Neural cell (in vitro differentiated cells): ENCODE results near the gene MEX3A. TPM values are rescaled to one million over a fixed set of nuclear protein-coding genes. Genes with fewer than 3 reads are reported as not detected.

Experiments used
- H2AFZ ChIP-seq: fragments of 200-600, 300-800 bp; sonication (generic), shearing (Covaris generic); 2 replicates; pipeline ENCODE4 v1.6.0; 2014; ENCODE audit warnings: low read depth, mild to moderate bottlenecking, antibody characterized with exemption, low read length, moderate library complexity
- H3F3A ChIP-seq: fragments of 200-600 bp; shearing (Covaris generic); 2 replicates; pipeline ENCODE4 v1.6.1; 2016; ENCODE audit warnings: mild to moderate bottlenecking, moderate library complexity, mixed read lengths, antibody characterized with exemption, low read length; ENCODE audit not compliant: insufficient read depth, poor library complexity, severe bottlenecking
- H3K27ac ChIP-seq: fragments of 200-600, 300-800 bp; sonication (generic), shearing (Covaris generic); 2 replicates; pipeline ENCODE4 v1.5.1; 2014; ENCODE audit warnings: mild to moderate bottlenecking, low read length, moderate library complexity
- H3K27me3 ChIP-seq: fragments of 300-800, 200-600 bp; sonication (generic), shearing (Covaris generic); 2 replicates; pipeline ENCODE4 v1.6.0; 2014; ENCODE audit warnings: mild to moderate bottlenecking, low read depth, low read length, moderate library complexity; ENCODE audit not compliant: insufficient read depth
- H3K36me3 ChIP-seq: fragments of 300-800, 200-600 bp; sonication (generic), shearing (Covaris generic); 2 replicates; pipeline ENCODE4 v1.5.1; 2014; ENCODE audit warnings: mild to moderate bottlenecking, antibody characterized with exemption, low read length, moderate library complexity; ENCODE audit not compliant: insufficient read depth
- H3K4me2 ChIP-seq: fragments of 300-800, 200-600 bp; sonication (generic), shearing (Covaris generic); 2 replicates; pipeline ENCODE4 v1.6.0; 2014; ENCODE audit warnings: mild to moderate bottlenecking, low read length
- H3K4me3 ChIP-seq: fragments of 300-800, 200-600 bp; sonication (generic), shearing (Covaris generic); 2 replicates; pipeline ENCODE4 v1.5.1; 2014; ENCODE audit warnings: mild to moderate bottlenecking, low read length, moderate library complexity
- H3K79me2 ChIP-seq: fragments of 200-600 bp; shearing (Covaris generic); replicated peaks from 2 replicates; pipeline ENCODE4 v1.6.0; 2014; ENCODE audit warnings: mild to moderate bottlenecking, low read length, moderate library complexity; ENCODE audit not compliant: insufficient read depth
- H3K9ac ChIP-seq: fragments of 300-800, 200-600 bp; sonication (generic), shearing (Covaris generic); 2 replicates; pipeline ENCODE4 v1.6.1; 2016; ENCODE audit warnings: mild to moderate bottlenecking, low read length, mixed read lengths
- H3K9me2 ChIP-seq: fragments of 200-600 bp; shearing (Covaris generic); 2 replicates; pipeline ENCODE4 v1.6.1; 2016; ENCODE audit warnings: mild to moderate bottlenecking, low read length, mixed read lengths; ENCODE audit not compliant: insufficient read depth
- H3K9me3 ChIP-seq: fragments of 200-600, 300-800 bp; sonication (generic), shearing (Covaris generic); 2 replicates; pipeline ENCODE4 v1.6.1; 2016; ENCODE audit warnings: mild to moderate bottlenecking, mixed run types, low read length, moderate library complexity, mixed read lengths
- H4K20me1 ChIP-seq: fragments of 200-600 bp; shearing (Covaris generic); 2 replicates; pipeline ENCODE4 v1.6.1; 2016; ENCODE audit warnings: mild to moderate bottlenecking, mixed run types; ENCODE audit not compliant: insufficient read depth
- CTCF ChIP-seq: fragments of 450-650 bp; IDR thresholded peaks from 2 replicates; pipeline ENCODE4 v1.5.1; 2014; ENCODE audit warnings: antibody characterized with exemption, mild to moderate bottlenecking, moderate library complexity; ENCODE audit not compliant: poor library complexity, severe bottlenecking
- EP300 ChIP-seq: fragments of 450-650 bp; conservative IDR thresholded peaks from 2 replicates; pipeline ENCODE4 v1.6.1; 2014; ENCODE audit warnings: antibody characterized with exemption, mild to moderate bottlenecking, moderate library complexity; ENCODE audit not compliant: poor library complexity, severe bottlenecking
- EZH2 ChIP-seq: fragments of 200-600, 300-800 bp; shearing (Covaris generic), sonication (generic); IDR thresholded peaks from 2 replicates; pipeline ENCODE4 v1.6.1; 2014; ENCODE audit warnings: antibody characterized with exemption, low read length, borderline replicate concordance, mild to moderate bottlenecking; ENCODE audit not compliant: insufficient read depth, poor library complexity, severe bottlenecking
- MXI1 ChIP-seq: fragments of 450-650 bp; conservative IDR thresholded peaks from 2 replicates; pipeline ENCODE4 v1.6.1; 2014; ENCODE audit warnings: antibody characterized with exemption, mild to moderate bottlenecking; ENCODE audit not compliant: poor library complexity, severe bottlenecking
- POLR2AphosphoS5 ChIP-seq: IDR thresholded peaks from 2 replicates; pipeline ENCODE4 v1.6.1; 2012
- RAD21 ChIP-seq: fragments of 450-650 bp; conservative IDR thresholded peaks from 2 replicates; pipeline ENCODE4 v1.6.1; 2014; ENCODE audit warnings: antibody characterized with exemption, mild to moderate bottlenecking, moderate library complexity
- REST ChIP-seq: IDR thresholded peaks from 2 replicates; pipeline ENCODE4 v1.6.1; 2012; ENCODE audit warnings: borderline replicate concordance
- SMC3 ChIP-seq: fragments of 450-650 bp; conservative IDR thresholded peaks from 2 replicates; pipeline ENCODE4 v1.6.1; 2014; ENCODE audit warnings: antibody characterized with exemption, mild to moderate bottlenecking, moderate library complexity; ENCODE audit not compliant: poor library complexity
- TAF1 ChIP-seq: IDR thresholded peaks from 2 replicates; pipeline ENCODE4 v1.6.1; 2012; ENCODE audit warnings: low read depth
- polyA plus RNA-seq: library from polyadenylated mRNA; depleted of rRNA; stranded (reverse); fragments of >200 nt; gene quantifications from 2 replicates; pipeline ENCODE4 v1.2.3, GENCODE V29; 2014

Gene MEX3A
- polyA plus RNA-seq, 1 donor from 2014 or later = 39.8 TPM

- no peaks in the 10 kb centered on the region for H3K9me2 ChIP-seq
- no peak overlapping the region for H3K4me2 ChIP-seq
- H4K20me1 ChIP-seq = peaks cover 11% of the 10 kb centered on the region
Measured at GRCh38 chr1:156110252-156110651, 28.0 kb upstream of the MEX3A start.

GRCh38 chr1:156108664-156109241 is 26.5 kb upstream of the MEX3A start:
- H3K4me2 ChIP-seq = no peak overlapping the region
- no peak overlapping the region for H3K27ac ChIP-seq
- no peaks in the 10 kb centered on the region for H3K27me3 ChIP-seq
- peaks cover 5% of the 10 kb centered on the region for H3F3A ChIP-seq
- no peak overlapping the region for H3K4me3 ChIP-seq
- no peaks in the 10 kb centered on the region for H4K20me1 ChIP-seq
- H3K9ac ChIP-seq = no peak overlapping the region
- no peaks in the 10 kb centered on the region for H3K9me3 ChIP-seq
- H3K36me3 ChIP-seq = no peaks in the 10 kb centered on the region
- H2AFZ ChIP-seq = no peak overlapping the region
- no peaks in the 10 kb centered on the region for H3K9me2 ChIP-seq
- peaks cover 22% of the 10 kb centered on the region for H3K79me2 ChIP-seq
- TF ChIP-seq EZH2 (no peak), EP300 (no peak), CTCF (no peak), RAD21 (no peak), REST (no peak)

More at GRCh38 chr1:156110252-156110651, 28.0 kb upstream of the MEX3A start:
- Histone ChIP-seq H3K27ac (no peak overlapping the region), H3K79me2 (peaks cover 25% of the 10 kb centered on the region), H3K9ac (no peak overlapping the region), H3K4me3 (no peak overlapping the region), H3F3A (peaks cover 5% of the 10 kb centered on the region), H3K36me3 (no peaks in the 10 kb centered on the region), H3K9me3 (no peaks in the 10 kb centered on the region), H2AFZ (no peak overlapping the region), H3K27me3 (no peaks in the 10 kb centered on the region)
- TF ChIP-seq POLR2AphosphoS5 = no peak
- TF ChIP-seq EP300 = no peak
- no peak for TF ChIP-seq CTCF
- TF ChIP-seq MXI1 = no peak
- TF ChIP-seq REST = no peak
- TF ChIP-seq RAD21 = no peak
- no peak for TF ChIP-seq TAF1
- TF ChIP-seq SMC3 = no peak
- no peak for TF ChIP-seq EZH2
